Measurements from ENCODE around the gene TLCD4. TPM values are rescaled to one million over a fixed set of nuclear protein-coding genes. Genes with fewer than 3 reads are reported as not detected.

The TLCD4 gene
- total RNA-seq, 6 experiments from 2014 or later, result 0.17 to 0.37 (median 0.26) TPM

- TF ChIP-seq, protein P1, sequence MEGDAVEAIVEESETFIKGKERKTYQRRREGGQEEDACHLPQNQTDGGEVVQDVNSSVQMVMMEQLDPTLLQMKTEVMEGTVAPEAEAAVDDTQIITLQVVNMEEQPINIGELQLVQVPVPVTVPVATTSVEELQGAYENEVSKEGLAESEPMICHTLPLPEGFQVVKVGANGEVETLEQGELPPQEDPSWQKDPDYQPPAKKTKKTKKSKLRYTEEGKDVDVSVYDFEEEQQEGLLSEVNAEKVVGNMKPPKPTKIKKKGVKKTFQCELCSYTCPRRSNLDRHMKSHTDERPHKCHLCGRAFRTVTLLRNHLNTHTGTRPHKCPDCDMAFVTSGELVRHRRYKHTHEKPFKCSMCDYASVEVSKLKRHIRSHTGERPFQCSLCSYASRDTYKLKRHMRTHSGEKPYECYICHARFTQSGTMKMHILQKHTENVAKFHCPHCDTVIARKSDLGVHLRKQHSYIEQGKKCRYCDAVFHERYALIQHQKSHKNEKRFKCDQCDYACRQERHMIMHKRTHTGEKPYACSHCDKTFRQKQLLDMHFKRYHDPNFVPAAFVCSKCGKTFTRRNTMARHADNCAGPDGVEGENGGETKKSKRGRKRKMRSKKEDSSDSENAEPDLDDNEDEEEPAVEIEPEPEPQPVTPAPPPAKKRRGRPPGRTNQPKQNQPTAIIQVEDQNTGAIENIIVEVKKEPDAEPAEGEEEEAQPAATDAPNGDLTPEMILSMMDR (IDR thresholded peaks at IDR 0.05), result no peak
- Mint-ChIP-seq H3K4me1 (ENCODE audit: low read depth) (no peaks in the 10 kb centered on the region), H3K36me3 (ENCODE audit: low read depth) (no peaks in the 10 kb centered on the region), H3K27me3 (ENCODE audit: insufficient read depth) (peaks cover 7% of the 10 kb centered on the region), H3K27ac (no peak overlapping the region), H3K4me3 (no peak overlapping the region), H3K9me3 (no peaks in the 10 kb centered on the region)
- no peak for DNase-seq
Observed at GRCh38 chr1:95132762-95133161, 15.6 kb downstream of the TLCD4 start.

GRCh38 chr1:95133687-95134086 lies 16.5 kb downstream of the TLCD4 start:
- Mint-ChIP-seq H3K27ac (no peak overlapping the region), H3K36me3 (ENCODE audit: low read depth) (no peaks in the 10 kb centered on the region), H3K9me3 (no peaks in the 10 kb centered on the region), H3K27me3 (ENCODE audit: insufficient read depth) (peaks cover 7% of the 10 kb centered on the region), H3K4me1 (ENCODE audit: low read depth) (no peaks in the 10 kb centered on the region), H3K4me3 (no peak overlapping the region)
- TF ChIP-seq, protein P1 (IDR thresholded peaks at IDR 0.05), result no peak
- no peak for DNase-seq

DNA sequence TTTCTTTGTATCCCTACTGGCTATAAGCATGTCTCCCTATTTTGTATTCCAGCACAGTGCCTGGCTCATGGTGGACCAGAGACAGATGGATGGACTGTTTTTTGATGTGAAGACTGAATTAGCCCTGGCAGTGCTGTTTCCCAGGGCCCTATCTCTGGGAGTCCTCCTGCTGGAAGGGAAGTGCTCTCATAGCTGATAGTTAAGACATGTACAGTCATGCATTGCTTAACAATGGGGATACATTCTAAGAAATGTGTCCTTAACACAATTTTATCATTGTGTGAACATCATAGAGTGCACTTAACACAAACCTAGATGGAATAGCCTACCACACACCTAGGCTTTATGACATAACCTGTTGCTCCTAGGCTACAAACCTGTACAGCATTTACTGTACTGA lies 21.1 kb downstream of the TLCD4 start:
- H3K4me3 Mint-ChIP-seq, result no peak overlapping the region
- no peaks in the 10 kb centered on the region for H3K4me1 Mint-ChIP-seq (ENCODE audit: low read depth)
- peaks cover 5% of the 10 kb centered on the region for H3K27me3 Mint-ChIP-seq (ENCODE audit: insufficient read depth)
- H3K9me3 Mint-ChIP-seq, result no peaks in the 10 kb centered on the region
- TF ChIP-seq, protein P1 (IDR thresholded peaks at IDR 0.05), result no peak
- DNase-seq, result no peak
- H3K27ac Mint-ChIP-seq, result no peak overlapping the region
- no peaks in the 10 kb centered on the region for H3K36me3 Mint-ChIP-seq (ENCODE audit: low read depth)

- Mint-ChIP-seq H3K4me1 (ENCODE audit: low read depth) (no peaks in the 10 kb centered on the region), H3K36me3 (ENCODE audit: low read depth) (no peaks in the 10 kb centered on the region), H3K9me3 (no peaks in the 10 kb centered on the region), H3K27ac (no peak overlapping the region), H3K4me3 (no peak overlapping the region), H3K27me3 (ENCODE audit: insufficient read depth) (peaks cover 5% of the 10 kb centered on the region)
- DNase-seq, result no peak
- TF ChIP-seq, protein P1 (IDR thresholded peaks at IDR 0.05), result no peak
Observed at GRCh38 chr1:95139039-95139438, 21.9 kb downstream of the TLCD4 start.

GRCh38 chr1:95140791-95141190 lies 23.6 kb downstream of the TLCD4 start:
- no peak for DNase-seq
- TF ChIP-seq, protein P1 (IDR thresholded peaks at IDR 0.05), result no peak
- Mint-ChIP-seq H3K36me3 (ENCODE audit: low read depth) (no peaks in the 10 kb centered on the region), H3K27me3 (ENCODE audit: insufficient read depth) (peaks cover 5% of the 10 kb centered on the region), H3K27ac (no peak overlapping the region), H3K9me3 (no peaks in the 10 kb centered on the region), H3K4me1 (ENCODE audit: low read depth) (no peaks in the 10 kb centered on the region), H3K4me3 (no peak overlapping the region)

DNA sequence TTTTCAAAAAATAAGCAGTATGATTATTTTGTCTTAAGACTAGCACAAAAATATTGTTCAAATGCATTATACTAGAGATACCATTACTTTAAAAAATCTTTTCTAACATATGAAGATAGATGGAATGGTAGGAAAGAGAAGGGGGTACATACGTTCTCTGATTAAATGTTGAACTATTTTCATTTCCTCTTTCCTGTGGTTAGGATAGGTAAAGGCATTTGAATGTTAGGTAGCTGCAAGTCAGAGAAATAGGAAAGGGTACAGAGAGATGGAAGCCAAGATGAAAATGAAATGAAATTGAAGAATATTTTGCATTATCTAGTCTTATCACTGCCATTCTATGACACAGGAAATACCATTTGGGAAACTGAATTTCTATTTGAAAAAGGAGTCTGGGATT lies 28.3 kb downstream of the TLCD4 start:
- no peak overlapping the region for H3K27ac Mint-ChIP-seq

More for the DNA sequence above, 28.3 kb downstream of the TLCD4 start:
- Mint-ChIP-seq H3K4me1 (ENCODE audit: low read depth) (no peaks in the 10 kb centered on the region), H3K9me3 (no peaks in the 10 kb centered on the region), H3K36me3 (ENCODE audit: low read depth) (no peaks in the 10 kb centered on the region), H3K27me3 (ENCODE audit: insufficient read depth) (peaks cover 4% of the 10 kb centered on the region; the same call in 1 of the 2 replicates), H3K4me3 (no peak overlapping the region)
- TF ChIP-seq, protein P1 (IDR thresholded peaks at IDR 0.05), result no peak
- no peak for DNase-seq
